GM10266 (cell line): Measurements from ENCODE around the gene PTK7.

Experiments
- DNase-seq: peaks from one replicate; pipeline ENCODE4 v3.0.0; 2012; ENCODE audit errors: extremely low spot score
- CTCF ChIP-seq: IDR thresholded peaks from 2 replicates; pipeline ENCODE4 v1.5.1; 2012; ENCODE audit warnings: mild to moderate bottlenecking, low read depth; ENCODE audit not compliant: control insufficient read depth, insufficient read depth; ENCODE audit errors: missing control alignments

The PTK7 gene

GRCh38 chr6:43192911-43193310 is 116.8 kb downstream of the PTK7 start:
- TF ChIP-seq CTCF = no peak

GRCh38 chr6:43193929-43194328 is 117.8 kb downstream of the PTK7 start:
- DNase-seq = no peak

More at GRCh38 chr6:43192911-43193310, 116.8 kb downstream of the PTK7 start:
- no peak for DNase-seq

GRCh38 chr6:43196337-43196736 is 120.2 kb downstream of the PTK7 start:
- TF ChIP-seq CTCF = no peak

More at GRCh38 chr6:43193929-43194328, 117.8 kb downstream of the PTK7 start:
- no peak for TF ChIP-seq CTCF

GRCh38 chr6:43199912-43200311 is 123.8 kb downstream of the PTK7 start:
- DNase-seq = no peak
- no peak for TF ChIP-seq CTCF

More at GRCh38 chr6:43196337-43196736, 120.2 kb downstream of the PTK7 start:
- DNase-seq = no peak

DNA sequence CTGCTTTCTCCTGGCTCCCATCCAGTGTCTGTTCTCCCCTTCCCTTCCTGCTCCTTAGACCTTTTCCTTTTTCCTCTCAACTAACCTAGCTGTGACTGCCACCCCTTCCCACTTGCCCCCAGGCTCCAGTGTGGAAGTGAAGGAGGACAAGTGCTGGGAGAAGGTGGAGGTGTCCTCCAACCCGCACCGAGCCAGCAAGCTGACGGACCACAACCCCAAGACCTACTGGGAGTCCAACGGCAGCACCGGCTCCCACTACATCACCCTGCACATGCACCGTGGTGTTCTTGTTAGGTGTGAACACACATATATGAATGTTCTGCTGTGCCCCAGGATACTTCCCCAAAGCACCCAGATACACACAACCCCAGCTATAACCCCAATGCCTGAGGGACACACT is 124.4 kb downstream of the PTK7 start:
- no peak for TF ChIP-seq CTCF
- no peak for DNase-seq

DNA sequence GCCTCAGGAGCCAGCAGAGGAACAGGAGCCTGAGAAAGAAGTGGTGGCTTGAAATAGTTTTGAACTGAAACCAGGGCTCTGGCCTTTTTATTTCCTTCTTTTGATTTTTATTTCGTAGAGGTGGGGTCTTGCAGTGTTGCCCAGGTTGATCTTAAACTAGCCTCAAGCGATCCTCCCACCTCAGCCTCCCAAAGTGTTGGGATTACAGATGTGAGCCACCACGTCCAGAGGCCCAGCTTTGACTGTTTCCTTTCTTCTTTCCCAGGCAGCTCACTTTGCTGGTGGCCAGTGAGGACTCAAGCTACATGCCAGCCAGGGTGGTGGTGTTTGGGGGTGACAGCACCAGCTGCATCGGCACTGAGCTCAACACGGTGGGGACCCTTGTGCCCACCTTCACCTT is 126.3 kb downstream of the PTK7 start:
- no peak for TF ChIP-seq CTCF
- DNase-seq = no peak

GRCh38 chr6:43203029-43203717 is 127.1 kb downstream of the PTK7 start:
- no peak for DNase-seq
- no peak for TF ChIP-seq CTCF
